H1 (cell line): ENCODE measurements around the gene PRDX2. TPM values are rescaled to one million over a fixed set of nuclear protein-coding genes. Genes with fewer than 3 reads are reported as not detected.
A peak's percentile ranks its signal among the peaks of the same experiment; 100 is the strongest.

ENCODE experiments used
- CTCF ChIA-PET: fragments of 300-600 bp; sonication (Branson Sonifier 250); formaldehyde crosslinking; loops from one replicate; lab custom pipeline; 2021; ENCODE audit not compliant: partially characterized antibody; lab: Charles Lee
- POLR2A ChIA-PET: fragments of 300-600 bp; sonication (Branson Sonifier 250); formaldehyde crosslinking; loops from one replicate; lab custom pipeline; 2021; ENCODE audit warnings: inconsistent platforms; ENCODE audit not compliant: partially characterized antibody; lab: Charles Lee
- DNase-seq, 2 experiments: peaks; one replicate each; pipeline versions ENCODE4 v3.0.0 to v3.0.0-alpha.2; 2010 to 2022; ENCODE audit warnings: low spot score in 2 of 2, low read depth in 1 of 2, mixed read lengths in 1 of 2
- FAIRE-seq: peaks from 2 replicates; lab custom pipeline; 2011; peaks lifted over from hg19 to GRCh38; lab: Jason Lieb, UNC
- H2AFZ ChIP-seq: 2 replicates; pipeline ENCODE4 v1.8.1; 2012; ENCODE audit warnings: low read length, inconsistent platforms
- H2AK5ac ChIP-seq: 2 replicates; pipeline ENCODE4 v1.6.1; 2013; ENCODE audit warnings: low read depth, low read length
- H2BK120ac ChIP-seq: replicated peaks from 2 replicates; pipeline ENCODE3; 2013; ENCODE audit warnings: low read depth, low read length, inconsistent platforms
- H2BK12ac ChIP-seq: 2 replicates; pipeline ENCODE4 v1.6.1; 2013; ENCODE audit warnings: low read depth, low read length
- H2BK15ac ChIP-seq: 2 replicates; pipeline ENCODE4 v1.6.1; 2013; ENCODE audit warnings: low read length
- H2BK20ac ChIP-seq: 2 replicates; pipeline ENCODE4 v1.6.1; 2013; ENCODE audit warnings: low read length
- H2BK5ac ChIP-seq: 2 replicates; pipeline ENCODE4 v1.6.1; 2013; ENCODE audit warnings: low read depth, low read length
- H3K14ac ChIP-seq: 2 replicates; pipeline ENCODE4 v1.6.1; 2013; ENCODE audit warnings: inconsistent platforms; ENCODE audit not compliant: insufficient read length
- H3K18ac ChIP-seq: 2 replicates; pipeline ENCODE4 v1.6.1; 2013; ENCODE audit warnings: low read length; ENCODE audit errors: extremely low read depth
- H3K23ac ChIP-seq: 2 replicates; pipeline ENCODE4 v1.6.1; 2013; ENCODE audit warnings: inconsistent platforms; ENCODE audit not compliant: insufficient read length
- H3K23me2 ChIP-seq: 2 replicates; pipeline ENCODE4 v1.6.1; 2013; ENCODE audit warnings: low read depth, low read length
- H3K27ac ChIP-seq: 2 replicates; pipeline ENCODE4 v1.6.1; 2011; ENCODE audit warnings: low read depth, low read length, inconsistent platforms
- H3K27me3 ChIP-seq, 4 experiments: replicated peaks in 1 of 4; 1 replicate in 1 of 4; 2 replicates in 3 of 4; pipeline versions ENCODE4 v1.6.1 to v1.8.1; 2011 to 2013; ENCODE audit warnings: low read length in 3 of 4, mild to moderate bottlenecking in 3 of 4, inconsistent platforms in 2 of 4, mixed read lengths in 2 of 4, moderate library complexity in 1 of 4; ENCODE audit not compliant: control insufficient read depth in 3 of 4, insufficient read depth in 3 of 4; ENCODE audit errors: extremely low read depth in 1 of 4
- H3K36me3 ChIP-seq, 4 experiments: 2 replicates each; pipeline versions ENCODE4 v1.6.1 to v1.8.1; 2011 to 2013; ENCODE audit warnings: mild to moderate bottlenecking in 4 of 4, low read length in 3 of 4, moderate library complexity in 2 of 4, control low read depth in 1 of 4, inconsistent platforms in 1 of 4; ENCODE audit not compliant: insufficient read depth in 4 of 4, control insufficient read depth in 2 of 4
- H3K4ac ChIP-seq: replicated peaks from 2 replicates; pipeline ENCODE3; 2013; ENCODE audit warnings: low read length, low read depth, mixed read lengths, inconsistent platforms; ENCODE audit not compliant: insufficient read length
- H3K4me1 ChIP-seq, 4 experiments: replicated peaks in 1 of 4; 1 replicate in 1 of 4; 2 replicates in 3 of 4; pipeline versions ENCODE4 v1.6.1 to v1.8.1; 2011 to 2013; ENCODE audit warnings: low read length in 3 of 4, inconsistent platforms in 2 of 4, mixed read lengths in 1 of 4; ENCODE audit not compliant: insufficient read depth in 4 of 4, control insufficient read depth in 3 of 4
- H3K4me2 ChIP-seq, 2 experiments: 2 replicates each; pipeline versions ENCODE4 v1.6.1 to v1.8.1; 2011 to 2013; ENCODE audit warnings: low read depth in 2 of 2, low read length in 2 of 2, control low read depth in 1 of 2, inconsistent platforms in 1 of 2, mild to moderate bottlenecking in 1 of 2; ENCODE audit not compliant: insufficient read depth in 1 of 2
- H3K4me3 ChIP-seq, 4 experiments: fragments of 200-600, 300-600 bp in 1 of 4; sonication (generic), shearing (Covaris generic), sonication (Bioruptor Twin) in 1 of 4; 2 replicates each; pipeline versions ENCODE4 v1.5.1 to v1.8.1; 2011 to 2016; ENCODE audit warnings: low read length in 4 of 4, low read depth in 3 of 4, control low read depth in 2 of 4, inconsistent platforms in 2 of 4, mild to moderate bottlenecking in 2 of 4, mixed read lengths in 1 of 4, moderate library complexity in 1 of 4; ENCODE audit not compliant: insufficient read depth in 2 of 4; ENCODE audit errors: extremely low read depth in 1 of 4
- H3K56ac ChIP-seq: replicated peaks from 2 replicates; pipeline ENCODE3; 2013; ENCODE audit warnings: low read depth, mild to moderate bottlenecking, mixed read lengths, low read length, inconsistent platforms; ENCODE audit not compliant: insufficient read length
- H3K79me1 ChIP-seq: 2 replicates; pipeline ENCODE4 v1.6.1; 2013; ENCODE audit warnings: low read depth, low read length, control low read depth
- H3K79me2 ChIP-seq, 2 experiments: 2 replicates each; pipeline versions ENCODE4 v1.6.1 to v1.8.1; 2012 to 2013; ENCODE audit warnings: low read length in 2 of 2, mild to moderate bottlenecking in 2 of 2, inconsistent platforms in 1 of 2; ENCODE audit not compliant: insufficient read depth in 2 of 2, control insufficient read depth in 1 of 2
- H3K9ac ChIP-seq, 4 experiments: replicated peaks in 1 of 4; 1 replicate in 1 of 4; 2 replicates in 3 of 4; pipeline versions ENCODE4 v1.6.1 to v1.8.1; 2011 to 2013; ENCODE audit warnings: low read depth in 3 of 4, low read length in 3 of 4, control low read depth in 2 of 4, mild to moderate bottlenecking in 2 of 4, moderate library complexity in 2 of 4, inconsistent platforms in 1 of 4; ENCODE audit errors: extremely low read depth in 1 of 4
- H3K9me3 ChIP-seq, 2 experiments: 2 replicates each; pipeline versions ENCODE4 v1.6.1 to v1.8.1; 2012 to 2013; ENCODE audit warnings: mild to moderate bottlenecking in 2 of 2, moderate library complexity in 2 of 2, control low read depth in 1 of 2, inconsistent platforms in 1 of 2, low read depth in 1 of 2, low read length in 1 of 2, mixed read lengths in 1 of 2; ENCODE audit not compliant: insufficient read depth in 2 of 2
- H4K20me1 ChIP-seq, 2 experiments: replicated peaks in 1 of 2; 2 replicates each; pipeline versions ENCODE3 to v1.8.1; 2011 to 2013; ENCODE audit warnings: inconsistent platforms in 2 of 2, low read length in 2 of 2, mild to moderate bottlenecking in 1 of 2; ENCODE audit not compliant: insufficient read depth in 2 of 2, control insufficient read depth in 1 of 2
- H4K5ac ChIP-seq: 2 replicates; pipeline ENCODE4 v1.6.1; 2013; ENCODE audit warnings: low read length, low read depth, mixed read lengths, inconsistent platforms; ENCODE audit not compliant: insufficient read length
- H4K8ac ChIP-seq: 2 replicates; pipeline ENCODE4 v1.8.0; 2013; ENCODE audit warnings: mild to moderate bottlenecking, moderate library complexity, low read length, inconsistent platforms; ENCODE audit not compliant: insufficient read depth; ENCODE audit errors: extremely low read depth
- H4K91ac ChIP-seq: replicated peaks from 2 replicates; pipeline ENCODE3; 2013; ENCODE audit warnings: low read length, mixed read lengths, inconsistent platforms; ENCODE audit not compliant: insufficient read length
- ASH2L ChIP-seq: fragments of 200-600, 300-600 bp; sonication (generic); IDR thresholded peaks from one replicate; pipeline ENCODE4 v1.7.1; 2017; ENCODE audit warnings: low read length
- BACH1 ChIP-seq: IDR thresholded peaks from 2 replicates; pipeline ENCODE4 v1.6.1; 2012; ENCODE audit warnings: low read length, improper control_type of control experiment
- BRCA1 ChIP-seq: IDR thresholded peaks from 2 replicates; pipeline ENCODE4 v1.6.1; 2012; ENCODE audit warnings: low read depth, low read length, improper control_type of control experiment
- CREB1 ChIP-seq: IDR thresholded peaks from 2 replicates; pipeline ENCODE4 v1.6.1; 2012; ENCODE audit warnings: inconsistent platforms
- EZH2 ChIP-seq: fragments of 200-600 bp; sonication (generic); IDR thresholded peaks from 2 replicates; pipeline ENCODE4 v1.7.1; 2012; ENCODE audit warnings: low read depth, mild to moderate bottlenecking, moderate library complexity, low read length, inconsistent platforms; ENCODE audit not compliant: severe bottlenecking
- JUND ChIP-seq: IDR thresholded peaks from 2 replicates; pipeline ENCODE4 v1.6.1; 2011; ENCODE audit warnings: mild to moderate bottlenecking, improper control_type of control experiment, low read length
- NANOG ChIP-seq: IDR thresholded peaks from 2 replicates; pipeline ENCODE4 v1.6.1; 2011; ENCODE audit warnings: low read length, low read depth, mild to moderate bottlenecking, inconsistent platforms; ENCODE audit not compliant: insufficient read depth, poor library complexity, severe bottlenecking
- NRF1 ChIP-seq: IDR thresholded peaks from 2 replicates; pipeline ENCODE4 v1.6.1; 2011; ENCODE audit warnings: mild to moderate bottlenecking, low read depth, low read length, improper control_type of control experiment
- PHF8 ChIP-seq: fragments of 200-600 bp; sonication (generic); conservative IDR thresholded peaks from 2 replicates; pipeline ENCODE4 v1.7.1; 2012; ENCODE audit warnings: low read depth, mild to moderate bottlenecking, inconsistent platforms, low read length, moderate library complexity
- SRF ChIP-seq: IDR thresholded peaks from 2 replicates; pipeline ENCODE4 v1.6.1; 2011; ENCODE audit warnings: mild to moderate bottlenecking, low read depth, low read length, moderate library complexity
- YY1 ChIP-seq: IDR thresholded peaks from 2 replicates; pipeline ENCODE4 v1.6.1; 2011; ENCODE audit warnings: low read depth, mild to moderate bottlenecking, low read length
- WGBS, 2 experiments: shearing (Covaris generic) in 1 of 2; methylation state at CpG; one replicate each; pipeline versions ENCODE4 v1.1.6 to v1.1.7; 2013 to 2015; ENCODE audit warnings: low lambda C conversion rate in 2 of 2, mixed read lengths in 2 of 2, inconsistent platforms in 1 of 2, low coverage in 1 of 2, missing lambda C conversion rate in 1 of 2; ENCODE audit not compliant: insufficient replicate concordance in 2 of 2, insufficient coverage in 1 of 2, insufficient read length in 1 of 2; ENCODE audit errors: extremely low coverage in 1 of 2, missing lambda C conversion rate in 1 of 2; 5-methylcytosine and 5-hydroxymethylcytosine counted together
- polyA plus RNA-seq, 7 experiments: library from polyadenylated mRNA; depleted of rRNA in 3 of 7; stranded (reverse) in 5 of 7; unstranded in 2 of 7; fragments of >200 nt in 5 of 7; fragments of 200-250 nt in 2 of 7; gene quantifications; 1 replicate in 5 of 7; 2 replicates in 1 of 7; 4 replicates in 1 of 7; pipeline versions ENCODE4 v1.2.1 to v1.2.3, GENCODE V29; 2011 to 2013; ENCODE audit warnings: missing spikeins in 2 of 7, mixed read lengths in 2 of 7
- total RNA-seq: library from RNA; stranded (reverse); fragmentation: NEBNext Ultra II Directional; extraction: Animal tissue kit (Norgen Biotek cat#: 25700); gene quantifications from 2 replicates; pipeline ENCODE4 v1.2.1, GENCODE V29; 2021

Gene PRDX2
- total and polyA plus RNA-seq, 2 of the 8 experiments (the other 6 are each of a cell fraction or from before 2014, with no cell fraction given): 380 to 748 TPM

GRCh38 chr19:12806242-12807081 lies 4.9 kb upstream of the PRDX2 start, which contains the start of gene RNASEH2A:
RNASEH2A (plus strand) TSS chr19:12806584; CDS start chr19:12806674, 90 bp downstream.
- DNase-seq (peak in 1 of 2 experiments; percentile 91), FAIRE-seq (no peak)
- H3K4me1 ChIP-seq: peaks cover 0 to 14% (median 9%) of the 10 kb centered on the region in 4 experiments; a peak in 6 of 7 replicates
- H3K4ac ChIP-seq: no peak within 1 kb of the TSS
- no peak within 1 kb of the TSS for H2BK20ac ChIP-seq
- H3K79me2 ChIP-seq: peaks cover 0 to 4% of the 10 kb centered on the region in 2 experiments; a peak in 1 of 4 replicates
- no peak within 1 kb of the TSS for H2BK15ac ChIP-seq
- no peak within 1 kb of the TSS for H2AK5ac ChIP-seq
- peak within 1 kb of the TSS; percentile 88 for H3K4me2 ChIP-seq
- 0 out of 4 replicates have a peak, but pooled peaks cover 0 to 2% of the 10 kb centered on the region in 2 experiments for H3K9me3 ChIP-seq
- peaks cover 0 to 4% (median under 1%) of the 10 kb centered on the region in 4 experiments; a peak in 2 of 7 replicates for H3K27me3 ChIP-seq
- peaks cover 5 to 32% (median 9%) of the 10 kb centered on the region in 4 experiments; a peak in 6 of 8 replicates for H3K36me3 ChIP-seq
- WGBS, 2 experiments: 6% methylated on average over 64 of the region's 66 CpGs; no CpG with 5 or more reads in 1 of the 2 experiments
- no peak within 1 kb of the TSS for H2BK12ac ChIP-seq
- no peaks in the 10 kb centered on the region for H4K20me1 ChIP-seq
- H3K14ac ChIP-seq: no peak within 1 kb of the TSS
- peaks cover 14% of the 10 kb centered on the region; the same call in 1 of the 2 replicates for H3K23me2 ChIP-seq
- CTCF ChIA-PET: interaction anchor here (0.6 to 17.9 kb wide), 14 partner anchors 9 to 159 kb away, joined by 3 to 288 read pairs (median 4); partner anchors contain the start of genes JUNB and RTBDN
- H2AFZ ChIP-seq: peak within 1 kb of the TSS; percentile 74
- H4K5ac ChIP-seq: peak within 1 kb of the TSS; percentile 49
- H3K4me3 ChIP-seq: peak within 1 kb of the TSS; percentile 78 to 87 (median 80)
- peak within 1 kb of the TSS; percentile 91; the same call in 1 of the 2 replicates for H2BK5ac ChIP-seq
- peak within 1 kb of the TSS; percentile 95; the same call in 1 of the 2 replicates for H4K8ac ChIP-seq
- H4K91ac ChIP-seq: peak within 1 kb of the TSS; percentile 93
- no peak within 1 kb of the TSS for H3K56ac ChIP-seq
- POLR2A ChIA-PET: interaction anchor here (0.5 to 2.3 kb wide), 17 partner anchors 8 to 144 kb away, joined by 3 to 11 read pairs (median 3); partner anchors contain the start of genes DNASE2 and JUNB
- H3K79me1 ChIP-seq: no peaks in the 10 kb centered on the region
- H3K23ac ChIP-seq: no peak within 1 kb of the TSS
- peak within 1 kb of the TSS; percentile 33; the same call in 1 of the 2 replicates for H3K27ac ChIP-seq
- H3K18ac ChIP-seq: peak within 1 kb of the TSS; percentile 53; the same call in 1 of the 2 replicates
- H2BK120ac ChIP-seq: no peak within 1 kb of the TSS
- H3K9ac ChIP-seq: peak within 1 kb of the TSS; percentile 73 to 88 (median 80)
- TF ChIP-seq ASH2L (peak; percentile 88), CREB1 (peak; percentile 95), BACH1 (0 out of 2 replicates have a peak, but pooled peaks have one; percentile 11), NANOG (no peak), EZH2 (no peak), BRCA1 (no peak), YY1 (peak; percentile 90), NRF1 (no peak), PHF8 (peak; percentile 90), SRF (0 out of 2 replicates have a peak, but pooled peaks have one; percentile 12), JUND (no peak)
